Coronary artery (tissue), 2 donors: ENCODE measurements around the gene GRN.
A peak's percentile ranks its signal among the peaks of the same experiment; 100 is the strongest.
"Not testable (repeated sequence)": the region's sequence is repeated elsewhere in the genome, so short reads cannot be mapped to it uniquely, and the experiment has no call there.

ENCODE experiments used
- DNase-seq: peaks from one replicate; pipeline ENCODE4 v3.0.0-alpha.2; 2017; ENCODE audit warnings: low spot score
- H3K27ac ChIP-seq, 2 donors: fragments of 200-600 bp; sonication (generic); one replicate each; pipeline ENCODE4 v1.5.1; 2016 to 2019
- H3K4me3 ChIP-seq: fragments of 200-600 bp; sonication (generic); 2 replicates; pipeline ENCODE4 v1.5.1; 2016; ENCODE audit warnings: mild to moderate bottlenecking, moderate library complexity
- CTCF ChIP-seq: fragments of 200-600 bp; sonication (generic); IDR thresholded peaks from one replicate; pipeline ENCODE4 v1.5.1; 2019; ENCODE audit warnings: antibody characterized with exemption

GRN gene

GRCh38 chr17:44335968-44336367 is 9.1 kb upstream of the GRN start:
- no peak overlapping the region for H3K27ac ChIP-seq
- no peak overlapping the region for H3K4me3 ChIP-seq
- TF ChIP-seq CTCF, result no peak
- no peak for DNase-seq

- DNase-seq, result no peak
- TF ChIP-seq CTCF, result no peak
- no peak overlapping the region for H3K4me3 ChIP-seq
- no peak overlapping the region for H3K27ac ChIP-seq
Observed at GRCh38 chr17:44338702-44339101, 6.4 kb upstream of the GRN start.

DNA sequence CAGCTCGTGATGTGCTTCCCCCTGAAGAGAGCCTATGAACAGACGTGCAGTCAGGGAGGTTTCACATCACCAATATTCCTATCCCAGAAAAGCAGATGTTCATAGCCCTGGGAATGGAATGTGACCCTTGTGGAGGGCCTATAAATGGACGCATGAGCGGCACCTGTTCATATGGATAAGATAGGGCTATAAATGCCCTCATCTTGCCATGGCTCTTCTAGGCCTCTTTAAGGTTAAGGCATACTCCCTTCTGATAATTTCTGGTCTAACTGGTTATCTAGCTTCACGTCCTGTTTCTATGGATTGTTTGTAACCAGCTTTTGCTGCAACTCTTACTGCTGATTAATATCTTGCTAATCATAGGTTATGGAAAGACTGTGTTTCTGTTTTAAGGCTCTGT is 4.5 kb upstream of the GRN start:
- not testable (repeated sequence) for H3K4me3 ChIP-seq, DNase-seq, H3K27ac ChIP-seq

DNA sequence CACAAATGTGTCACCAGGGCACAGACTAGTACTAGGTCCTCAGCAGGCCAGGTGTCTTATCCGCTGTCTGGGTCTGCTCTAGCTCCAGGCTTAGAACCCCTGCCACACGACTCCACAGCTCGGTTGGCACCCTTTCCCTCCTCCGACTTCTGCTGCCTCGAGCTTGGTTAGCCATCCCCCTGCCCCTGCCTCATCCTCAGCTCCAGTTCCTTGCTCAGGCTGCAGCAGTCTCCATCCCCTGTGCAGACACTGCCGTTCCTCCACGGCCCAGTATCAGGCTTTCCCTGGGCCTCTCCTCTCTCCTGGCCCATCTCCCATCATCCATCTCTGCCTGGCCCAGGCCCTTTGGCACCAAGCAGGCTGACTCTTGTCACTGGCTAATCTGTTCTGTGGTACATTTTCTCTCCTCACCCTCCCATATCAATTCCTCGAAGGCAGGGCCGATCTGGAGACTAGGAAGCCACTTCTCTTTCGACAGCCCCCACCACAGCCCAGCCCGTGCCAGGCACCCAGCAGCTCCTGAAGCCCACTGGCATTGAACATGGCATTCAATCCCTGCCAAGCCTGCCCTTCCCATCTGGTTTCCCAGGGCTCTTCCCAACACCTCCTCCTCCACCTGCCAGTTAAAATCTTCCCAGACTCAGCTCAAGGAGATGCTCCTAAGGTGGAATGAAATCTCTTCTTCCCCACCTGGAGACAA is 1.4 kb upstream of the GRN start:
- TF ChIP-seq CTCF, result no peak
- H3K4me3 ChIP-seq, result no peak overlapping the region
- no peak overlapping the region for H3K27ac ChIP-seq
- no peak for DNase-seq

- no peak for DNase-seq
- TF ChIP-seq CTCF, result no peak
- Histone ChIP-seq H3K4me3 (peak overlapping the region; percentile 86), H3K27ac (peak overlapping the region; percentile 74 to 90)
Observed at GRCh38 chr17:44345454-44346026, 438 bp downstream of the GRN start.

DNA sequence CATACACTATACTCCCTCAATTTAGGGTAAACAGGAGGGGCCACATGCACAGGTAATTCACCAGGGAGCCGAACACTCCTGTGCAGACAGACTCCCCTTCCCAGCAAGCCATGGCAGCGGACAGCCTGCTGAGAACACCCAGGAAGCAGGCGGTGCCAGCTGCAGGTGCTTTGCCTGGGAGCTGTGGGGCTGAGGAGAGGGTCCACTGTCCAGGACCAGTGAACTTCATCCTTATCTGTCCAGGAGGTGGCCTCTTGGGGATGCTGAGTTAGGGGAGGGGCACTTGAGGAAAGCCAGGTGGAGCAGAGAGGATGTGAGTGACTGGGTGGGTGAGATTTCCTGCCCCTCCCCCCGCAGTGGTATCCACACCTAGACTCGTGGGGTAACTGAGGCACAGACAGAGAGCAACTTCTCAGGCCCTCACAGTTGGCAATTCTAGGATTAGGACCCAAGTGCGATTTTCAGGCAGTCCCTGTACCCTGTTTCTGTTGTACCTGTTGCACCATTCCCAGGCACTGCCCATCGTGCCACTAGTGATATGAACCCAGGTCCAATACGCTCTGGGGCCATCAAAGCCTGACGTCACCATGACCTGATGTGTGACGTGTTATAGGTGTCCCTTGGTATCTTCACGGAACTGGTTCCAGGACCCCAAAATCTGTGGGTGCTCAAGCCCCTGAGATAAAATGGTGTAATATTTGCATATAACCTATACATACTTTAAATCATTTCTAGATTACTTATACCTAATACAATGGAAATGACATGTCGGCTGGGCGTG is 1.2 kb downstream of the GRN start:
- H3K27ac ChIP-seq, result peak overlapping the region in 1 of 2 donors; percentile 90
- TF ChIP-seq CTCF, result no peak
- DNase-seq, result no peak
- peak overlapping the region; percentile 86 for H3K4me3 ChIP-seq

DNA sequence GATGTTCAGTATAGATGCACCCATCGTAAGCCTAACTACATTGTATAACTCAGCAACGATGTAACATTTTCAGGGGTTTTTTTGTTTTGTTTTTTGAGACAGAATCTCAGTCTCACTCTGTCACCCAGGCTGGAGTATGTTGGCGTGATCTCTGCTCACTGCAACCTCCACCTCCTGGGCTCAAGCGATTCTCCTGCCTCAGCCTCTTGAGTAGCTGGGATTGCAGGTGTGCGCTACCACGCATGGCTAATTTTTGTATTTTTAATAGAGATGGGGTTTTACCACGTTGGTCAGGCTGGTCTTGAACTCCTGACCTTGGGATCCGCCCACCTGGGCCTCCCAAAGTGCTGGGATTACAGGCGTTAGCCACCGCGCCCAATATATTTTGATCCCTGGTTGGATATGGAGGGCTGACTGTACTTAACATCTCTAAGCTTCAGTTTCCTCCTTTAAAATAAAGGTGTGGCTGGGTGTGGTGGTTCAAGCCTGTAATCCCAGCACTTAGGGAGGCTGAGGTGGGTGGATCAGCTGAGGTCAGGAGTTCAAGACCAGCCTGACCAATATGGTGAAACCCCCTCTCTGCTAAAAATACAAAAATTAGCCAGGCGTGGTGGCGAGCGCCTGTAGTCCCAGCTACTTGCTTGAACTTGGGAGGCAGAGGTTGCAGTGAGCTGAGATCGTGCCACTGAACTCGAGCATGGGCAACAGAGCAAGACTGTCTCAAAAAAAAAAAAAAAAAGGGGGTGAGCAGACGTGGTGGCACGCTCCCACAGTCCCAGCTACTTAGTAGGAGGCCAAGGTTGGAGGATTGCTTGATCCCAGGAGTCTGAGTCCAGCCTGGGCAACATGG is 2.3 kb downstream of the GRN start:
- H3K27ac ChIP-seq, DNase-seq: not testable (repeated sequence)

More for the DNA sequence above, 2.3 kb downstream of the GRN start:
- not testable (repeated sequence) for H3K4me3 ChIP-seq
